ENCODE measurements around the gene SLC22A3.
"Not testable (repeated sequence)": the region's sequence is repeated elsewhere in the genome, so short reads cannot be mapped to it uniquely, and the experiment has no call there.

Gene SLC22A3

DNA sequence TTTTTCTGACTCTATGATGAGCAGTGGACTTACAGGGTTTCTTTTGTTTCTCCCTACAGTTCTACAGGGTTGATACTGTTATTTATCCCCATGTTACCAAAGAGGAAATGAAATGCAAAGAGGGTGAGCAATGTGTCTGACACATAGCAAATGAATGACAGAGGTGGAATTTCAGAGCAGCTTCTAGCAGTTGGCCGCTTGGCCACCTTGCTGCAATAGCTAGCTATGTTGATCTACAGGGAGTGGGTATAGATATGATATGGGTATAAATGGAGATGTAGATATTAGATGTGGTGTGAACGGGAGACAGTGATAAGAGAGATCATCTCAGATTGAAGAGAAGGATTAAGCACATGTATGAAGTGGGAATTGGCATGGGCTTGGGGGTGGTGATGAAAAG, 10.9 kb upstream of the SLC22A3 start:
- no peak for DNase-seq (ENCODE audit: low spot score)

DNA sequence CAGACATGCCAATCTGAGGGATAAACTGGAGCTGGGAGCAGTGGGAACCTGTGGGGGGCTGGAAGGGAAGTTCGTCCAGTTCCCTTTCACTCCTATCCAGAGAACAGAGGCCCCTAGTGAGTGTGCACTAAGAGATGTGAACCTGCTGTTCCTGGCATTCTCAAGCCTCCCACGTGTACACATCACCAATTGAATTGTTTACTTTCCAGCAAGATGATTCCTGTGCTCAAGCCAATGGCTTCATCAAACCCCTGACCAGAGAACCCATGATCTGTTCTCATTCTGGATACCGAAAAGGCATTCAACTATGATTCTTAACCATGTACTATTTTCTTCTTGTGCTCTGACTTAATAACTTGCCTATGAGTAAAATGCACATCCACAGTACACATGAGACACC, 10.2 kb upstream of the SLC22A3 start:
- DNase-seq (ENCODE audit: low spot score): no peak

DNA sequence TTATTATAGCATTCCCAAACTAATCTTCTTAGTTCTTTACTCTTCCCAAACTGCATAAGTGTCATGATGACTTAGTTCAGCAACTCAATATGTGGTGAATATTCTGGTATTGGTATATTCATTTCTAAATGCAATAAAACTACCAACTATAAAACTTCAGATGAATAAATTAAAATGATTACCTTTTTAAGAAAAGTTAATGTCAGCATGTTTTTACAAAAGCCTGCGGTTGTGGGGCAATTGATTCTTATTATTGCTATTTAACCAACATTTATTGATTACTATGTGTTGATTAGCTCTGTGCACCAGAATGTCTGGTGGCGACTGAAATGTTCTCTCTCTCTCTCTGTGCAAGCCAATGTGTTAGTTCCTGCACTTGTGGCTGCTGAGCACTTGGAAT, 5.0 kb upstream of the SLC22A3 start:
- no peak for DNase-seq (ENCODE audit: low spot score)

GRCh38 chr6:160344271-160344670, 3.9 kb upstream of the SLC22A3 start:
- no peak for DNase-seq (ENCODE audit: low spot score)

- no peak for DNase-seq (ENCODE audit: low spot score)
Observed at GRCh38 chr6:160347259-160348222, 637 bp upstream of the SLC22A3 start.

GRCh38 chr6:160349020-160349441, 853 bp downstream of the SLC22A3 start:
- no peak for DNase-seq (ENCODE audit: low spot score)

DNA sequence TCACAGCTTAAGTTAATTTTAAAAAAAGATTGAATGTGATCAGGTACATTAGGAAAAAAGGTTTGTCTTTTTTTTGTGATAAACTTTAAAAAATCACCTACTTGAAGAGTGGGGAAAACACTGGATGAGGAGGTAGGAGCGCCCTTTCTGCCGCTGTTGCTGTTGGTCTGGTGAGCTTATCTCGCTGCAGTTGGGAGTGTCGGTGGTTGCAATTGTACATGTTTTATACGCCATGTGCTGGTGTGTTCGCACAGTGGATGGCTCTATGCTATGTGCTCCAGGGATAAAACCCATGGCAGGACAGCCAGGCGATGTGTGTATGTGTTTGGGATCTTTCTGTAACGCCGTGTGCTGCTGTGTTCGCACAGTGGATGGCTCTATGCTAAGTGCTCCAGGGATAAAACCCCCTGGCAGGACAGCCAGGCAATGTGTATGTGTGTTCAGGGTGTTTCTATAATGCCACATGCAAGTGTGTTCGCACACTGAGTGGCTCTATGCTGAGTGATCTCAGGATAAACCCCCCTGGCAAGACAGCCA, 1.7 kb downstream of the SLC22A3 start:
- DNase-seq (ENCODE audit: low spot score): no peak

- no peak for DNase-seq (ENCODE audit: low spot score)
Observed at GRCh38 chr6:160353950-160354496, 5.8 kb downstream of the SLC22A3 start.

DNA sequence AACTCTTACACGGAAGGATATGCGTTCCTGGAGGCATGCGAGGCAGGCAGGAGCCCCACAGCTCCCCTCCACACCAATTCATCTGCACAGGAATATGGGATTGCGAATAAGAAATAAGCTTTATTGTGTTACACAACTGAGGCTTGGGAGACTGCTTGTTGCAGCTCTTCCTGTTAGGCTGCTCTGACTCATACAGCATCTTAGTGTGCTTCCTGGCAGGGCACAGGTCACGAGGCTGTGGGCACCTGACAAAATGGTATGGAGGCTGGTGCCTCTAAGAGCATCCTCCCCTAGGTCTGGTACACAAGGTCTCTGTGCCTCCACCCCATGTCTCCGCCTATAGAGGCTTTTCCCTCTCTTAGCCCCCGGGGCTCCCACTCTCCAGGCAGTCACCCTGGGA, 6.8 kb downstream of the SLC22A3 start:
- no peak for DNase-seq (ENCODE audit: low spot score)

- DNase-seq (ENCODE audit: low spot score): no peak
Observed at GRCh38 chr6:160356074-160356744, 8.0 kb downstream of the SLC22A3 start.

GRCh38 chr6:160357088-160357487, 8.9 kb downstream of the SLC22A3 start:
- no peak for DNase-seq (ENCODE audit: low spot score)

DNA sequence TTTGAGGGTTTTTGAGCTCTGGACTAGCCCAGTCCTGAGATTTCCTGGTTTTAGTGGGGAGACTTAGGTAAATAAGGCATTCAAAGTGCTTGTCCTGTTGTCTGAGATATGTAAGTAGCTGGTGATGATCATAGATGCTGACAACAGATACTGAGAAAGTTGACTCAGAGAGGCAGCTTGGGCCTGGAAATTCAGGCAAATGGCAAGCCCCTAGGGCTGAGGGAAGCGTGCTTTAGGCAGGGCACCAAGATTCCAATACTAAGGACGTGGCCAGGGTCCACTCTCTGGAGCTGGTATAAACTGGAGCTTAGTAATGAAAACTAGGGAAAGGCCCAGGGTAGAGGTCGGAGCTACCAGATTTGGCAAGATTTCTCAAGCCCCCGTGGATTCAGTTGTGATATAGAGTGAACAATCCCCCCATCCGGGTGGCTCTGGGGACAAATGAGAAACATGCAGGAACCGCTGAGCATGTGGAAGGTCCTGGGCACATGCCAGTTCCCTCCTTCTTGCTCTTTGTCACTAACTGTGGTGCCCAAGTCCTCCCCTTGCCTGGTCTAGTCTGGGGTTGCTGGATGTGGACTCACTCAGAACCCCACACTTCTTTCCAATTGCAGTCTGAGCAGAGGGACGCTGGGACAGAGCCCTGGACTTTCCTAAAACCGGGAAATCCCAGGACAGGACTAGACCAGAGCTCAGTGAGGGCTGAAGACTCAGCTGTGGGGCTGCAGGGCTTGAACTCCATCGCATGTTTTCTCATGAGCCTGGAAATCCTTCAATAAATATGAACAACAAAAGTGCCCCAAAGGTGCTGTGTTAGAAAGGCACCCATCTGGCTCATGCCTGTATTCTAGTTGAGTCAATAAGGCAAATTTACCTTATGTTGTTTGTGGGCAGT, 10.3 kb downstream of the SLC22A3 start:
- DNase-seq (ENCODE audit: low spot score): no peak

DNA sequence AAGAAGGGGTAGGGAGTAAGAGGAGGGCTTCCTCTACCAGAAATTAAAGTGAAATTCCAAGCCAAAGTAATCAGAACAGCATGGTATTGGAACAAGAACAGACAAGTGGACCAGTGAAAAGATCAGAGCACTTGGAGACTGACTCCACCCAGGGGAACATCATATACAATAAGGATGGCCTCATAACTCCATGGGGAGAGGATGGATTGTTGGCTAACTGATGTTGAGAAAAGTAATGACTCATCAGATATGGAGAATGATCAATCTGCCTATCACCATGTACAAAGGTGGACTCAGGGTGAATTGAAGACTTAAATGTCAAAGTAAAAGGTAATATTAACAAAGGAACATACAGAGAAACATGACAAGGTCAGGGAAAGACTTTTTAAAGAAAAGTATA, 12.8 kb downstream of the SLC22A3 start:
- no peak for DNase-seq (ENCODE audit: low spot score)

GRCh38 chr6:160362556-160362955, 14.4 kb downstream of the SLC22A3 start:
- no peak for DNase-seq (ENCODE audit: low spot score)

DNA sequence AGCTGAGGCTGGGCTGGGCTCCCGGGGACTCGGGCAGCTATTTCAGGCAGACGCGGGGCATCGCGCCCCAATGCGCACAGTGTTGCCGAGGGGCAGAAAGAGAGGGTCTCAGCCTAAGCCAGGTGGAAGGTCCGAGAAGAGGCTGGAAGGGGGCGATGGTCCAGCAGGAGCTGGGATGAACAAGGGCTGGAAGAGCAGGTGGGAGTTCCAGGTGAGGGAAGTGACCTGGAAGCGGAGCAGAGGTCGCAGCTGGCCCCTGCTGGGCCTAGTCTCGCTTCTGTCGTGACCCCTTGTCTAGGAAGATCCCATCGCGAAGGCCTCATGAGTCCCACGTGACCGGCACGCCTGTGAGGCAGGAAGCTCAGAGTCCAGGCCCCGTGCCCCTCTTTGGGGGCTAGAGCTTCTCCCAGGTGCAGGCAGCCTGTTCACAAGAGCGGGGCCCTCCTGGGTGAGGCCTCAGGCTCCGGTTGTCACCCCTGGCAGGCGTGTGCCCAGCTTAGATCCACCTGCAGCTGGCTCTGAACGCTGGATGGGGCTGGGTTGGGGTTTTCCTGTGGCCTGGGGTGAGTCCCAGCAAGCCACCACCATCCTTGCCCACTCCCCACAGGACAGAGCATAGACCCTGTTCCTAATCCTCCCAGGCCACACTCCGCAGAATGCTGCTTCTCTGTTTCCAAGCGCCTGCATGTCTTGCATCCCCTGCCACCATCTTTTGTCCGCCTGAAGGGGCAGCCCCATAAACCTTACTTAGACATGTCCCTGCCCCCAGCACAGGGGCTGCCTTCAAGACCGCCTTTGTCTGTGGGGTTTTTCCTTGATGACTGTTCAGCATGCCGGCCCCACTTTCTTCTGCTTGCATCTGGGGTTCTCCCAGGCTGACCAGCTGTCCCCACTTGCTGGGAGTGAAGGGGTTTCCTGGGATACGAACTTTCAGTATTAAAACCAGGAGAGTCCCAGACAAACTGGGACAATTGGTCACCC, 15.1 kb downstream of the SLC22A3 start:
- no peak for DNase-seq (ENCODE audit: low spot score)

GRCh38 chr6:160365117-160365516, 16.9 kb downstream of the SLC22A3 start:
- no peak for DNase-seq (ENCODE audit: low spot score)

DNA sequence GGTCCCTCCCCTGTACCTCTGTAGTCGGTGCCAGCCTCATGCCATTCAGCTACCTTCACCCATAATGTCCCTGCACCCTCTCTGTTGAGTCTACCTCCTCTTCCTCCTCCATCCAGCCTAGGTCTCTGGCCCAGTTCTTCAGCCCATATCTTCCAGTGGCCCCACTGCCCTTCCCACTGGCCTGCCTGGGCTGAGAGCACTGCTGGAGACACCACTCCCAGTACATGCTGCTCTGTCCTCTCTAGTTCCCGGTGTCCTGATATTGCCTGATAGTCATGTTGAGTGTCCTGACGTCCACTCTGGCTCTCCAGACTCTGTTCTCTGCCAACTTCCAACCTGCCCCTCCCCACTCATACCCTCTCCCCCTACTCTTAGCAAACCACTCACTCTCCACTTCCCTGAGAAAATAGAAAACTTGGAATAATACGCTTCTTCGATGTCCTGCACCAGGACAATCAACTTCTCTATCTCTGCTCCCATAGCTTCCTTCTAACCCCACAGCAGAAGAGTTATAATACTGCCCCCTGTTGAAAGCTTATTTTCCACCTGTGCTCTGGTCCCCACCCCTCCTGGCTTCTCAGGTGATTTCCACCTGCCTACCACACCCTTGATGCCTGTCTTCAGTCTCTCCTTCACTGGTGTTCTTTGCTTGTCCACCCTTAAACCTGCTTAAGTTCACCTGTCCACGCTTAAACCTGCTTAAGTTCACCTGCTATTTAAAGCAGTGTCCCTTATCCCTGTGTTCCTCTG, 19.8 kb downstream of the SLC22A3 start:
- no peak for DNase-seq (ENCODE audit: low spot score)

DNA sequence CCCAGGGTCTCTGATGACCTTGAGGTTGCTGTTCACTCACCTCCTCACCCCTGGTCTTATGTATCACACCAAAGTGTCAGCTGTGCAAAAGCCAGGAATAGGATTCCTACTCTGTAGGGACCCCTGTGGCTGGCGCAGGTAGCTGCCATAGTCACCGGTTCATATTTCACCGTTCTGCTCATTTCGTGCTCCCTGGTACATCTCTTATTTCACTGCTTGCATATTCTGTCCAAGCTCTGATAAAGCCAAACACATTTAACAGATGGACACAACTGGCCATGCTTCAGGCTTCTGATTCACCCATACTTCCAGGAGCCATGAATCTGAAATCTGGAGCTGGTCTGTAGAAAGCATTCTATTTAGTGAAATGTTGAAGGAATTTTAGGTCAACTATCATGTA, 20.5 kb downstream of the SLC22A3 start:
- no peak for DNase-seq (ENCODE audit: low spot score)

- DNase-seq (ENCODE audit: low spot score): not testable (repeated sequence)
Observed at GRCh38 chr6:160373601-160374000, 25.4 kb downstream of the SLC22A3 start.

Data from AG08396 (cell line).